ENCODE data around the gene ABI3BP.

The ABI3BP gene

GRCh38 chr3:100717063-100717462, 276.2 kb downstream of the ABI3BP start:
- no peak overlapping the region for H3K4me3 ChIP-seq (ENCODE audit: low read depth, low read length)
- TF ChIP-seq CTCF (IDR thresholded peaks at IDR 0.05; ENCODE audit: borderline replicate concordance, insufficient read depth, low read depth, low read length): no peak

DNA sequence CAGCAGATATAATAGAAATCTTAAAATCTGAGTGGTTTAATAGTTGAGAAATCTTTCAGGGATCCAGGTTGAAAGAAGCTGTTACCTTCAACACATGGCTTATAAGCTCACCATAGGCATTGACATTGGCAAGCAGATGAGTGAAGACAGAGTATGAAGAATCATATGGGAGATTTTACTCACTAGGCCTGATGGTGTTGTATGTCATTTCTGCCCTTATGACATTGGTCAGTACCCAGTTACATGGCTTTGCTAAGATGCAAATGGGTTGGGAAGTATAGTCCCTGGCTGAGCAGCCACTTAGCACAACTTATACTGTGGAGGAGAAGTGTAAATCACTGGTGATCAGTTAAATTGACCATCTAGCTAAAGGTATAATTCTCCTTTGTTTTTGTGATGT, 278.0 kb downstream of the ABI3BP start:
- no peak for TF ChIP-seq CTCF (IDR thresholded peaks at IDR 0.05; ENCODE audit: borderline replicate concordance, insufficient read depth, low read depth, low read length)
- H3K4me3 ChIP-seq (ENCODE audit: low read depth, low read length): no peak overlapping the region

DNA sequence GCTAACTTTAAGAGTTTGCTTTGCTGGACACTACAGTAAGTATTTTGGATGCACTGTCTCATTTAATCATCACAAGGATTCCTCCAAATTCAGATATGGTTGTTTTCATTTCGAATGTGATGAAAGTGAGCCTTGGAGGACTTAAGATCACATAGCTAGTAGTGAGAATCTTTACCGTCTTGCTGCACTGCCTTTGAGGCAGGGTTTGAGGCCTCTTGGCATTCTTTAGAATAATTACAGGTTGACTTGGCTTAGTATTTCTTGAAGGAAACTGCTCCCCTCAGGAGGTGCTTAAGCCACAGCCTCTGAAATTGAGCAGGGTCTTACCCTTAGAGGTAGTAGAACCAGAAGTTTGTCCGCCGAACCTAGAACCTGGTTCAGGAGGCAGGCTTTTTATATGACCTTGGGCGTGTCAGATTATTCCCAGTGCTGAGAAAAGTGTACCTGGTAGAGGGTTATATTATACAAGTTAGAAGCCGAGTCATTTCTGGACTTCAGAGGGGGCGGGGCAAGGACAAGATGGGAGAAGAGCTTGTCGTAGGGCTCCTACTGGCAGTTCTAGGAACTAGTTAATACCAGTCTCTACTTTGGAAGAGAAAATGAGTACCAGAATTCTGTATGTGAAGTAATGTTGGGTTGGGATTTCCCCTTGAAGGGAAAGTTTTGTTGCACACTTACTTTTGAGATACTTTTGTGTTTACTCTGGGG, 282.8 kb downstream of the ABI3BP start:
- peak; percentile 38; the same call in 1 of the 2 replicates for TF ChIP-seq CTCF (IDR thresholded peaks at IDR 0.05; ENCODE audit: borderline replicate concordance, insufficient read depth, low read depth, low read length)
- peak overlapping the region; percentile 88 for H3K4me3 ChIP-seq (ENCODE audit: low read depth, low read length)

DNA sequence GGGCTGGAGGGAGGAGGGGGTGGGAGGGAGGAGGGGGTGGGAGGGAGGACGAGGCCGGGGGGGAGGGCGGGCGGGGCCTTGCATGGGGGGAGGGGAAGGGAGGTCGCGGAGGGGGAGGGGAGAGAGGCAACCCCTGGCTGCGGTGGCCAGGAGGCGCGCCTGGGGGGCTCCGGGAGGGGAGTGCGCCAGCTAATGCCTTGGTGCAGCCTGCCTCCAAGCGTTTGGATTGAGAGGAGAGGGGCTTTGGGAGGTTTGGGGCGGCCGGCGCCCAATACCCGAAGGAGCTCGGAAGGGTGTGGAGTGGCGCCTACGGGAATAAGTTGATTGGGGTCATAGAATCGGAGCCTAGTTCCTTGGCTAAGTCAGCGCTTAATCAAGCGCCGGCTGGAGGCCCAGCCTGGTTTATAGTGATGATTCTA, 283.4 kb downstream of the ABI3BP start:
- H3K4me3 ChIP-seq (ENCODE audit: low read depth, low read length): peak overlapping the region; percentile 88
- no peak for TF ChIP-seq CTCF (IDR thresholded peaks at IDR 0.05; ENCODE audit: borderline replicate concordance, insufficient read depth, low read depth, low read length)

GRCh38 chr3:100708989-100709841, 284.0 kb downstream of the ABI3BP start, which contains the start of gene TFG:
TSS of gene TFG (plus strand) at chr3:100709494. CDS start at chr3:100713686, 4,192 bp downstream.
- H3K4me3 ChIP-seq (ENCODE audit: low read depth, low read length): peak within 1 kb of the TSS; percentile 88
- no peak for TF ChIP-seq CTCF (IDR thresholded peaks at IDR 0.05; ENCODE audit: borderline replicate concordance, insufficient read depth, low read depth, low read length)

DNA sequence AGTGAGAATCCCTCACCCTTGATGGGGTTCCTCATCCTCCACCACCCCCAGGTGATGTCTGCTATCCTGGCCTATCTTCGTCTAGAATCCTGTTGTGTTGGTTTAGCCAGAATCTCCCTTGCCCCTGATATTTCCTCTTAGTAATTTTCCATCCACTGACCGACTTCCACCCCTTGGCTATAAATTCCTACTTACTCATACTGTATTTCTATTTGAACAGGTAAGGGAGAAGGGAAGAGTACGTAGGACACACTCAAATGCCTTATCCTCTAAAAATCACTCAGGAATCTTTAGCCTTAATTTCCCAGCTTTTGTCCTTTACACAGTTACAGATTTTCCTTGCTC, 284.6 kb downstream of the ABI3BP start:
- TF ChIP-seq CTCF (IDR thresholded peaks at IDR 0.05; ENCODE audit: borderline replicate concordance, insufficient read depth, low read depth, low read length): no peak
- peak overlapping the region; percentile 24 for H3K4me3 ChIP-seq (ENCODE audit: low read depth, low read length)
